GM23338 (cell line): Measurements from ENCODE around the gene DYRK3. TPM values are rescaled to one million over a fixed set of nuclear protein-coding genes. Genes with fewer than 3 reads are reported as not detected.

Experiments used
- ATAC-seq: fragments of 200-7000 bp; cut with Tn5 transposase; 3 replicates; pipeline ENCODE4 v1.9.1; 2020
- DNase-seq: peaks from one replicate; pipeline ENCODE4 v3.0.0-alpha.2; 2015; ENCODE audit warnings: low spot score
- H2AFZ ChIP-seq: fragments of 200-600 bp; sonication (generic); 2 replicates; pipeline ENCODE4 v1.8.0; 2016; ENCODE audit warnings: antibody characterized with exemption, mild to moderate bottlenecking, moderate library complexity
- H3F3A ChIP-seq: fragments of 200-600 bp; sonication (generic); replicated peaks from 2 replicates; pipeline ENCODE4 v1.8.0; 2017; ENCODE audit warnings: antibody characterized with exemption, mixed run types, low read depth
- H3K27ac ChIP-seq: fragments of 200-600 bp; sonication (generic); 2 replicates; pipeline ENCODE4 v1.6.1; 2016; ENCODE audit warnings: low read depth
- H3K27me3 ChIP-seq: fragments of 200-600 bp; sonication (generic); 2 replicates; pipeline ENCODE4 v1.8.0; 2016; ENCODE audit warnings: mild to moderate bottlenecking, mixed run types, moderate library complexity; ENCODE audit not compliant: insufficient read depth
- H3K36me3 ChIP-seq: fragments of 200-600 bp; sonication (generic); 2 replicates; pipeline ENCODE4 v1.8.0; 2016; ENCODE audit warnings: mild to moderate bottlenecking; ENCODE audit not compliant: insufficient read depth
- H3K4me1 ChIP-seq: fragments of 200-600 bp; sonication (generic); 2 replicates; pipeline ENCODE4 v1.8.0; 2016; ENCODE audit warnings: mild to moderate bottlenecking, moderate library complexity; ENCODE audit not compliant: insufficient read depth
- H3K4me2 ChIP-seq: fragments of 200-600 bp; sonication (generic); 2 replicates; pipeline ENCODE4 v1.7.1; 2017; ENCODE audit warnings: mixed run types
- H3K4me3 ChIP-seq: fragments of 200-600 bp; sonication (generic); 2 replicates; pipeline ENCODE4 v1.6.1; 2016; ENCODE audit warnings: mixed run types
- H3K79me2 ChIP-seq: fragments of 200-600 bp; sonication (generic); replicated peaks from 2 replicates; pipeline ENCODE4 v1.8.0; 2017; ENCODE audit warnings: mild to moderate bottlenecking; ENCODE audit not compliant: insufficient read depth
- H3K9me2 ChIP-seq: fragments of 200-600 bp; sonication (generic); 2 replicates; pipeline ENCODE4 v1.8.0; 2017; ENCODE audit not compliant: insufficient read depth
- H4K20me1 ChIP-seq: fragments of 200-600 bp; sonication (generic); replicated peaks from 2 replicates; pipeline ENCODE4 v1.8.0; 2017; ENCODE audit warnings: mild to moderate bottlenecking; ENCODE audit not compliant: insufficient read depth
- H3K27ac Mint-ChIP-seq: 2 replicates; pipeline ENCODE4 v1.8.0; 2020; ENCODE audit warnings: inconsistent platforms, mild to moderate bottlenecking, moderate library complexity, mixed read lengths
- H3K27me3 Mint-ChIP-seq: 3 replicates; pipeline ENCODE4 v1.8.0; 2022; ENCODE audit warnings: low read depth, mild to moderate bottlenecking, moderate library complexity, mixed read lengths, inconsistent platforms; ENCODE audit not compliant: insufficient read depth, poor library complexity
- H3K36me3 Mint-ChIP-seq: 3 replicates; pipeline ENCODE4 v1.8.0; 2021; ENCODE audit warnings: low read depth, mild to moderate bottlenecking, inconsistent platforms, moderate library complexity, mixed read lengths
- H3K4me1 Mint-ChIP-seq: 3 replicates; pipeline ENCODE4 v1.8.0; 2020; ENCODE audit warnings: mild to moderate bottlenecking, inconsistent platforms, mixed read lengths
- H3K4me3 Mint-ChIP-seq: 3 replicates; pipeline ENCODE4 v1.8.0; 2021; ENCODE audit warnings: moderate library complexity, mild to moderate bottlenecking, inconsistent platforms, mixed read lengths
- H3K9me3 Mint-ChIP-seq: 3 replicates; pipeline ENCODE4 v1.8.0; 2020; ENCODE audit warnings: moderate library complexity, mild to moderate bottlenecking, inconsistent platforms, mixed read lengths
- CREB1 ChIP-seq: fragments of 250-450 bp; sonication (Bioruptor Pico); IDR thresholded peaks from 2 replicates; pipeline ENCODE4 v1.5.0; 2020; ENCODE audit warnings: low read depth, mild to moderate bottlenecking, moderate library complexity
- CTCF ChIP-seq, 2 experiments: fragments of 200-600 bp in 1 of 2; sonication (generic) in 1 of 2; conservative IDR thresholded peaks; 2 replicates each; pipeline versions ENCODE4 v1.5.1 to v1.6.1; 2016 to 2017; ENCODE audit warnings: antibody characterized with exemption in 2 of 2, low read depth in 2 of 2, mild to moderate bottlenecking in 2 of 2, moderate library complexity in 1 of 2
- ETS1 ChIP-seq: IDR thresholded peaks from 2 replicates; pipeline ENCODE4 v1.6.1; 2016; ENCODE audit warnings: antibody characterized with exemption
- EZH2 ChIP-seq: fragments of 200-600 bp; sonication (generic); IDR thresholded peaks from one replicate; pipeline ENCODE4 v1.8.0; 2017; ENCODE audit warnings: antibody characterized with exemption, mild to moderate bottlenecking, low read depth; ENCODE audit not compliant: unreplicated experiment
- EZH2phosphoT487 ChIP-seq: fragments of 200-600 bp; sonication (generic); IDR thresholded peaks from one replicate; pipeline ENCODE4 v1.8.1; 2018; ENCODE audit warnings: antibody characterized with exemption; ENCODE audit not compliant: unreplicated experiment
- JUNB ChIP-seq: IDR thresholded peaks from one replicate; pipeline ENCODE4 v1.6.1; 2016; ENCODE audit warnings: antibody characterized with exemption; ENCODE audit not compliant: unreplicated experiment
- NANOG ChIP-seq: IDR thresholded peaks from 2 replicates; pipeline ENCODE4 v1.6.1; 2016; ENCODE audit warnings: antibody characterized with exemption, borderline replicate concordance
- POLR2AphosphoS5 ChIP-seq: IDR thresholded peaks from 2 replicates; pipeline ENCODE4 v1.6.1; 2016; ENCODE audit warnings: antibody characterized with exemption, low read depth
- REST ChIP-seq: IDR thresholded peaks from one replicate; pipeline ENCODE4 v1.6.1; 2018; ENCODE audit warnings: antibody characterized with exemption; ENCODE audit not compliant: unreplicated experiment
- STAT1 ChIP-seq: IDR thresholded peaks from one replicate; pipeline ENCODE4 v1.6.1; 2016; ENCODE audit warnings: antibody characterized with exemption; ENCODE audit not compliant: unreplicated experiment
- ZNF114 ChIP-seq: fragments of 250-450 bp; sonication (Bioruptor Pico); IDR thresholded peaks from 2 replicates; pipeline ENCODE4 v1.5.0; 2020; ENCODE audit warnings: mild to moderate bottlenecking, moderate library complexity
- ZNF331 ChIP-seq: fragments of 250-450 bp; sonication (Bioruptor Pico); IDR thresholded peaks from 2 replicates; pipeline ENCODE4 v1.5.0; 2020; ENCODE audit warnings: low read depth, mild to moderate bottlenecking, moderate library complexity
- ZNF462 ChIP-seq: fragments of 250-450 bp; sonication (Bioruptor Pico); IDR thresholded peaks from 2 replicates; pipeline ENCODE4 v1.5.0; 2020; ENCODE audit warnings: mild to moderate bottlenecking, moderate library complexity
- polyA plus RNA-seq: library from polyadenylated mRNA; unstranded; fragments of >200 nt; fragmentation: Nextera tagmentation; extraction: Ambion mirVana; gene quantifications from 2 replicates; pipeline ENCODE4 v1.2.1, GENCODE V29; 2016
- total RNA-seq: library from RNA; depleted of rRNA; stranded (reverse); fragments of >200 nt; shearing (Covaris generic); gene quantifications from 2 replicates; pipeline ENCODE4 v1.2.3, GENCODE V29; 2014

Gene DYRK3
- total and polyA plus RNA-seq, 2 experiments from 2014 or later = 2.9 to 9.5 TPM

- Histone ChIP-seq H3K9me2 (no peaks in the 10 kb centered on the region), H3K4me3 (peak overlapping the region; percentile 53), H2AFZ (peak overlapping the region; percentile 99), H3K27ac (no peak overlapping the region), H3K27me3 (peaks cover 30% of the 10 kb centered on the region), H3K4me1 (peaks cover 7% of the 10 kb centered on the region; the same call in 1 of the 2 replicates), H3K36me3 (no peaks in the 10 kb centered on the region), H3K4me2 (peak overlapping the region; percentile 88), H3F3A (no peaks in the 10 kb centered on the region), H3K79me2 (no peaks in the 10 kb centered on the region), H4K20me1 (no peaks in the 10 kb centered on the region)
- DNase-seq (no peak), ATAC-seq (no peak)
- no peak for TF ChIP-seq NANOG
- no peak for TF ChIP-seq ZNF462
- no peak for TF ChIP-seq EZH2
- TF ChIP-seq POLR2AphosphoS5 = no peak
- no peak for TF ChIP-seq REST
- TF ChIP-seq EZH2phosphoT487 = no peak
- no peak for TF ChIP-seq CTCF (conservative IDR thresholded peaks at IDR 0.05; ENCODE audit: low read depth in 2 of 2)
- no peak for TF ChIP-seq STAT1
- TF ChIP-seq JUNB = no peak
- no peak for TF ChIP-seq ZNF331 (CRISPR knock-in tag)
- no peak for TF ChIP-seq CREB1 (CRISPR knock-in tag)
- TF ChIP-seq ZNF114 (CRISPR knock-in tag) = no peak
- no peak for TF ChIP-seq ETS1
- Mint-ChIP-seq H3K4me1 (peaks cover 13% of the 10 kb centered on the region), H3K36me3 (no peaks in the 10 kb centered on the region), H3K4me3 (peak overlapping the region; percentile 62), H3K27ac (no peak overlapping the region), H3K9me3 (no peaks in the 10 kb centered on the region), H3K27me3 (peaks cover 19% of the 10 kb centered on the region)
Measured at GRCh38 chr1:206663362-206663761, 28.0 kb downstream of the DYRK3 start.
